Mesothelial cell of epicardium (in vitro differentiated cells): Measurements from ENCODE around the gene CDCP1. TPM values are rescaled to one million over a fixed set of nuclear protein-coding genes. Genes with fewer than 3 reads are reported as not detected.

Experiments used
- DNase-seq, 2 experiments: peaks; one replicate each; pipeline ENCODE4 v3.0.0; 2021; ENCODE audit warnings: low spot score in 2 of 2; ENCODE audit not compliant: unreplicated experiment in 2 of 2
- H3K27ac Mint-ChIP-seq: 2 replicates; pipeline ENCODE4 v1.8.0; 2021; ENCODE audit warnings: mixed read lengths
- H3K27me3 Mint-ChIP-seq: 2 replicates; pipeline ENCODE4 v1.8.0; 2021; ENCODE audit warnings: low read depth, mixed read lengths
- H3K36me3 Mint-ChIP-seq: 2 replicates; pipeline ENCODE4 v1.8.0; 2021; ENCODE audit warnings: mixed read lengths
- H3K4me1 Mint-ChIP-seq: 2 replicates; pipeline ENCODE4 v1.8.0; 2021; ENCODE audit warnings: mixed read lengths
- H3K4me3 Mint-ChIP-seq: 2 replicates; pipeline ENCODE4 v1.8.0; 2021; ENCODE audit warnings: mild to moderate bottlenecking, moderate library complexity, mixed read lengths
- H3K9me3 Mint-ChIP-seq: 2 replicates; pipeline ENCODE4 v1.8.0; 2021; ENCODE audit warnings: mixed read lengths
- total RNA-seq: library from RNA; stranded (reverse); gene quantifications from 3 replicates; pipeline ENCODE4 v1.2.1, GENCODE V29; 2021
- TF ChIP-seq, protein P1 (sequence below): fragments of 200-600 bp; sonication (generic); IDR thresholded peaks from one replicate; pipeline ENCODE4 v1.5.0; 2021; ENCODE audit warnings: antibody characterized with exemption; ENCODE audit not compliant: unreplicated experiment

CDCP1 gene
- total RNA-seq, 1 donor from 2014 or later = 1.3 TPM

- no peak overlapping the region for H3K27ac Mint-ChIP-seq
- H3K9me3 Mint-ChIP-seq = peaks cover 9% of the 10 kb centered on the region
- H3K27me3 Mint-ChIP-seq = peaks cover 1% of the 10 kb centered on the region
- TF ChIP-seq, protein P1, sequence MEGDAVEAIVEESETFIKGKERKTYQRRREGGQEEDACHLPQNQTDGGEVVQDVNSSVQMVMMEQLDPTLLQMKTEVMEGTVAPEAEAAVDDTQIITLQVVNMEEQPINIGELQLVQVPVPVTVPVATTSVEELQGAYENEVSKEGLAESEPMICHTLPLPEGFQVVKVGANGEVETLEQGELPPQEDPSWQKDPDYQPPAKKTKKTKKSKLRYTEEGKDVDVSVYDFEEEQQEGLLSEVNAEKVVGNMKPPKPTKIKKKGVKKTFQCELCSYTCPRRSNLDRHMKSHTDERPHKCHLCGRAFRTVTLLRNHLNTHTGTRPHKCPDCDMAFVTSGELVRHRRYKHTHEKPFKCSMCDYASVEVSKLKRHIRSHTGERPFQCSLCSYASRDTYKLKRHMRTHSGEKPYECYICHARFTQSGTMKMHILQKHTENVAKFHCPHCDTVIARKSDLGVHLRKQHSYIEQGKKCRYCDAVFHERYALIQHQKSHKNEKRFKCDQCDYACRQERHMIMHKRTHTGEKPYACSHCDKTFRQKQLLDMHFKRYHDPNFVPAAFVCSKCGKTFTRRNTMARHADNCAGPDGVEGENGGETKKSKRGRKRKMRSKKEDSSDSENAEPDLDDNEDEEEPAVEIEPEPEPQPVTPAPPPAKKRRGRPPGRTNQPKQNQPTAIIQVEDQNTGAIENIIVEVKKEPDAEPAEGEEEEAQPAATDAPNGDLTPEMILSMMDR = no peak
- peaks cover 1% of the 10 kb centered on the region for H3K36me3 Mint-ChIP-seq
- no peak for DNase-seq
- H3K4me3 Mint-ChIP-seq = no peak overlapping the region
- peaks cover 17% of the 10 kb centered on the region for H3K4me1 Mint-ChIP-seq
These were observed 23.9 kb upstream of the CDCP1 start for GRCh38 chr3:45170096-45170495.

DNA sequence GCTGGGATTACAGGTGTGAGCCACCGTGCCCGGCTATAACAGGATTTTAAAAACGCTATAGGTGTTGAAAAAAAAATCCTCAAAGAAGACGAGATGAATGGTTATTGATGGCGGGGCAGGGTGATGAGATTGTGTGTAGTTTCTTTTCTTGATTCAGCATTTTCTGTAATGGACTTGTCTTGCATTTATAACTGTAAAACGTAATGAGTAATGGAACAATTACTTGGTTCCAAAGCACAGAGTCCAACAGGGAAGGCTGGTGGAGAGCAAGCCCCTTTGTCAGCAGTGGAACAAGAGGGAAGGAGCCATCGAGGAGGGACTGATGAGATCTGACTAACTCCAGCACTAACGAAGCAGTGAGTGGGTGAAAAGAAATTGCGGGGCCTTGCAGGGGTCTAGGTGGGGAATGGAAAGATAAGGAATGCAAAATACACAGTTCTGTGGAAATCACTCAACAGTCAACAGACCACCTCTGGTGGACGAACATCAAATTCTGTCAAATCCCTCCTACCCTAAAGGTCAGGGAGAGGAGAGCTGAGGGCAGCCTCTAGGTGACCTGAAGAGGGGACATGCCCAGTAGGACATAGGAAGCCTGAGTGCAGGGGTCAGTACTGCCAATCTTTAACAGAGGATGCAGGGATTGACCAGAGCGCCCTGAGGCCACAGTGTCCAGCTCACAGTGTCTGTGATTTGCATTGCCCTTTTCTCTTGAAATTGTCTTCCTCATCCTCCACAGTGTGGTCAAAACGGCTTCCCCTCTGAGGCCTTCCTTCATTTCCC lies 23.1 kb upstream of the CDCP1 start:
- Mint-ChIP-seq H3K4me1 (peaks cover 17% of the 10 kb centered on the region), H3K27ac (no peak overlapping the region)

GRCh38 chr3:45168451-45168850 lies 22.3 kb upstream of the CDCP1 start:
- TF ChIP-seq, protein P1 = no peak
- Mint-ChIP-seq H3K27ac (no peak overlapping the region), H3K27me3 (peaks cover 1% of the 10 kb centered on the region), H3K9me3 (peaks cover 9% of the 10 kb centered on the region), H3K4me3 (no peak overlapping the region), H3K4me1 (peaks cover 17% of the 10 kb centered on the region), H3K36me3 (peaks cover 1% of the 10 kb centered on the region)
- DNase-seq = no peak

More for the DNA sequence above, 23.1 kb upstream of the CDCP1 start:
- peaks cover 1% of the 10 kb centered on the region for H3K27me3 Mint-ChIP-seq
- H3K4me3 Mint-ChIP-seq = no peak overlapping the region
- TF ChIP-seq, protein P1 = no peak
- peaks cover 1% of the 10 kb centered on the region for H3K36me3 Mint-ChIP-seq
- DNase-seq = no peak
- H3K9me3 Mint-ChIP-seq = peaks cover 9% of the 10 kb centered on the region

- Mint-ChIP-seq H3K4me1 (peaks cover 17% of the 10 kb centered on the region), H3K36me3 (peaks cover 1% of the 10 kb centered on the region), H3K9me3 (peaks cover 9% of the 10 kb centered on the region), H3K27me3 (peaks cover 1% of the 10 kb centered on the region), H3K4me3 (peak overlapping the region; percentile 55), H3K27ac (peak overlapping the region; percentile 88)
- TF ChIP-seq, protein P1 = no peak
- peak; percentile 46 to 77 for DNase-seq
These were observed 21.1 kb upstream of the CDCP1 start for GRCh38 chr3:45167011-45167911.

DNA sequence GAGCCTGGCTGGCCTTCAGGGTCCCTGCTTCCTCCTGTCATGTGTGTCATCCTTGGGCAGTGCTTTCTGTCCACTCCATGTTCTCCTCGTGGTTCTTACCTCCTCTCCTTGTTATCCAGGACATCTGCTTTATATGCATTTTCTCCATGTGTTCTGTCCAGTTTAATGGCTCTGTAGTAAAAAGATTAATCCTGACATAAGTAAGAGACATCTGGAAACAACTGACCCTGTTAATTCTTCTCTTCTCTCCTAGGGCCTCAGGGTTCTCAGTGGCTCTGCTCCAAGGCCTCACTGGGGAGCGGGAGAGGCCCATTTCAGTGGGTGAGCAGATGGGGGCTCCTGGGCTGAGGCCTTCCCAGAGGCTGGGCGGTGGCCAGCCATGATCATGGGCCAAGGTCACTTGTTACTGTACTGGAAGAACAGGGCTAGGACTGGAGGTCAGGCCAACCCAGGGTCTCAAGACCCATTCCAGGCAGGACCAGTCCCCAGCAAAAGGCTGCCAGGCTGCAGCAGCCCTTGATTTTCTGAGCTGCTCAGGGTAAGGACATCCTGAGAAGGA lies 20.2 kb upstream of the CDCP1 start:
- peaks cover 1% of the 10 kb centered on the region for H3K27me3 Mint-ChIP-seq
- peaks cover 17% of the 10 kb centered on the region for H3K4me1 Mint-ChIP-seq
- peaks cover 9% of the 10 kb centered on the region for H3K9me3 Mint-ChIP-seq
- TF ChIP-seq, protein P1 = no peak
- peaks cover 1% of the 10 kb centered on the region for H3K36me3 Mint-ChIP-seq
- no peak overlapping the region for H3K27ac Mint-ChIP-seq
- no peak for DNase-seq
- no peak overlapping the region for H3K4me3 Mint-ChIP-seq
